ENCODE data around the gene TMEM183A.

TMEM183A gene

GRCh38 chr1:203048555-203049051, 41.4 kb downstream of the TMEM183A start:
- no peak for DNase-seq

GRCh38 chr1:203049077-203049476, 41.9 kb downstream of the TMEM183A start:
- DNase-seq, result no peak

DNA sequence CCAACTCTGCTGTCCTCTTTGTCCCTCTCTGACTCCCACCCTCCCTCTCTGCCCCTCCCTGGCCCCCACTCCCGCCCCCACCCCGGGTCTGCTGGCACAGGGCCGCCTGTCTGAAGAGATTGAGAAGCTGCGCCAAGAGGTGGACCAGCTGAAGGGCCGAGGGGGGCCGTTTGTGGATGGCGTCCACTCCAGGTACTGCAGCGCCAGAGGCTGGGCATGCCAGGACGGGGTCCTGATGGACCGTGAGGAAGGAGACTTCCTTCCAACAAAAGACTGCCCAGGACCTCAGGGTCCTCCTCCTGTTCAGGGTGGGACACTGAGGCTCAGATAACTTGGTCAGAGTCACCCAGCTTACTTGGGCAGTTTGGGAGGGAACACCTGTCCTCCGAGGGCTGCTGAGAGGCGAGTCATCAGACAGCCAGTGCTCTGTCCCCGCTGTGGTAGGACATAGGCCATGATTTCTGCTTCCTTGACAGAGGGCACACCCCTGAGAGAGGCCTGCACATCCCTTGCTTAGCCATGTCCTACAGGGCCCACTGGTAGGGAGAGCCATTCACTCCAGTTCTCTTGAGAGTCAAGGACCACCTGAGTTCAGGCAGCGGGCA, 42.5 kb downstream of the TMEM183A start:
- DNase-seq, result no peak

GRCh38 chr1:203050826-203051225, 43.7 kb downstream of the TMEM183A start:
- no peak for DNase-seq

- DNase-seq, result no peak
Observed at GRCh38 chr1:203051841-203052324, 44.7 kb downstream of the TMEM183A start.

DNA sequence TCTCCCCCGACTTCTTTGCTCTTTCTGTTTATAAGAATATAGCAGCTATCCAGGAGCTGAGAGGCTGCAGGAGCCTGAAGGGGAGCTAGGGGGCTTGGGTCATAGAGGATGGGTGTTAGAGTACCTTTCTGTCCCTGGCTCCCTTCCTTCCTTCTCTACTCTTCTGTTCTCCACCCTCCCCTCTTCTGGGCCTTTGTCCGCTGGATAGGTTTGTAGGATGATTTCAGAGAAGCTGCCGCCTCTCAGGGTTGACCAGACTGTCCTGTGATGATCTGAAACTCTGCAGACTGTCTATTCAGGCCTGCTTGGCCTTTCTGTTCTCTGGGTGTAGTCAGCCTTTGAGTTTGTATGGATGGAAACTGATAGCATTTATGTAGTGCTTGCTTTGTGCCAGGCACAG, 45.4 kb downstream of the TMEM183A start:
- no peak for DNase-seq

DNA sequence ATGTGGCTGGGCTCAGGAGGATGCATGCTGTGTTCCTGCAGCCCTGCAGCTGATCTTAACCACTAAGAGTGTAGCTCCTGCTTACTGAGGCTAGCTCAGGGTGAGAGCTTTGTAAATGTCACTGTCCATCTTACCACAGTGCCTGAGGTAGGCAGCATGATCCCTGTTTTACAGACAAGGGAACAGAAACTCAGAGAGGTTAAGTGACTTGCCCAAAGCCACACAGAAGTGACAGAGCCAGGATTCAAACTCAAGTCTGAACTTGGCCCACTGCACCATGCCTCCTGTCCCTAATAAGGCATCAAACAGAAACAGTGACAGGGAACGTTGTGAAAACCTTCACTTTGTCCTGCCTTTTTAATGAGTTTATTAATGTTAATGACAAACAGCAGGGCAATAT, 47.0 kb downstream of the TMEM183A start:
- no peak for DNase-seq

GRCh38 chr1:203054642-203055041, 47.5 kb downstream of the TMEM183A start:
- no peak for DNase-seq

- no peak for DNase-seq
Observed at GRCh38 chr1:203055161-203055799, 48.1 kb downstream of the TMEM183A start.

- no peak for DNase-seq
Observed at GRCh38 chr1:203056012-203056411, 48.8 kb downstream of the TMEM183A start.

- no peak for DNase-seq
Observed at GRCh38 chr1:203056516-203056915, 49.3 kb downstream of the TMEM183A start.

- no peak for DNase-seq
Observed at GRCh38 chr1:203057911-203058675, 50.9 kb downstream of the TMEM183A start.

DNA sequence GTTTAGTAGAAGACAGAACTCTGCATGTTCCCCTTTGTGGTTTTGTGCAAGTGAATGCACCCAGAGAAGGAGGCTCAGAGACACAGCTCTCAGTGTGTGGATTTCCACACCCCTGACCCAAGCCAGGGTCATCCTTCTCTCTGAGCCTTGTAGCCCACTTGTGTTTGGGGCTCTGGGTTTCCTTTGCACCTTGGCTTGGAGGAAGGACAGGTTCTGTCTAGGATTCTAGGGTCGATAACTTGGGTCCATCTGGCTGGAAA, 51.4 kb downstream of the TMEM183A start:
- DNase-seq, result no peak

GRCh38 chr1:203059485-203059884, 52.3 kb downstream of the TMEM183A start:
- DNase-seq, result no peak

- no peak for DNase-seq
Observed at GRCh38 chr1:203060115-203060514, 52.9 kb downstream of the TMEM183A start.

- no peak for DNase-seq
Observed at GRCh38 chr1:203063287-203063686, 56.1 kb downstream of the TMEM183A start.

GRCh38 chr1:203065191-203065590, 58.0 kb downstream of the TMEM183A start:
- DNase-seq, result no peak

DNA sequence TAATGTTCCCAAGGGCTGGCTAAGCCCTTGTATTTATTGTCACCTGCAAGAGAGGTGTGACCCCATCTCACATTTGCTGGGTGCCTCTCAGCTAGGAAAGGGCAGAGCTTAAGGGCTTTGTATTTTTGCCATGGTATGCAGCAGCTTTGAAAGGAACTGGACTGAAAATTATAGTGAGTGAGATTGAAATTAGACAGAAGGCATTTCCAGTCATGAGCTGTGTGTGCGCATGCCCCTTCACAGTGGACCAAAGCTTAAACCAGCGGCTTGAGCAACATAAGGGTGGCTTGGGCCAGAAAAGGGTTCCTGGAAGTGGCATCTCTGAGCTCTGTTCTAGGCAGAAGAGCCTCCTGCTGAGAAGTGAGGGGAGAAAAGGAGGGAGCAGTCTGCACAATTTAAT, 58.8 kb downstream of the TMEM183A start:
- DNase-seq, result no peak

DNA sequence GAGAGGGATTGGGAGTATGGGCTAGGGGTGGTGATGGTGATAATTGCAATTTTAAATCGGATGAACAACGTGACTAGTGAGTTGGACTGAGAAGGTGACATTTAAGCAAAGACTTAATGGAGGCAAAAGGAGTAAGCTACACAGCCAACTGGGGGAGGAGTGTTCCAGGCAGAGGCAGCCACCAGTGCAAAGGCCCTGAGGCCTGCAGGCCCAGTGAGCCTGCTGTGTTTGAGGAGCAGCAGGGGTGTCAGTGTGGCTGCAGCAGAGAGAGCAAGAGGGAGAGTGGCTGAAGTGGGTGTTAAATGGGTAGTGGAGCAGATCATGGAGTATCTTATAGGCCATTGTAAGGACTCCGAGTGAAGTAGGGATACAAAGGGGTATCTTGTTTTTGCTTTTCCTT, 59.8 kb downstream of the TMEM183A start:
- no peak for DNase-seq

DNA sequence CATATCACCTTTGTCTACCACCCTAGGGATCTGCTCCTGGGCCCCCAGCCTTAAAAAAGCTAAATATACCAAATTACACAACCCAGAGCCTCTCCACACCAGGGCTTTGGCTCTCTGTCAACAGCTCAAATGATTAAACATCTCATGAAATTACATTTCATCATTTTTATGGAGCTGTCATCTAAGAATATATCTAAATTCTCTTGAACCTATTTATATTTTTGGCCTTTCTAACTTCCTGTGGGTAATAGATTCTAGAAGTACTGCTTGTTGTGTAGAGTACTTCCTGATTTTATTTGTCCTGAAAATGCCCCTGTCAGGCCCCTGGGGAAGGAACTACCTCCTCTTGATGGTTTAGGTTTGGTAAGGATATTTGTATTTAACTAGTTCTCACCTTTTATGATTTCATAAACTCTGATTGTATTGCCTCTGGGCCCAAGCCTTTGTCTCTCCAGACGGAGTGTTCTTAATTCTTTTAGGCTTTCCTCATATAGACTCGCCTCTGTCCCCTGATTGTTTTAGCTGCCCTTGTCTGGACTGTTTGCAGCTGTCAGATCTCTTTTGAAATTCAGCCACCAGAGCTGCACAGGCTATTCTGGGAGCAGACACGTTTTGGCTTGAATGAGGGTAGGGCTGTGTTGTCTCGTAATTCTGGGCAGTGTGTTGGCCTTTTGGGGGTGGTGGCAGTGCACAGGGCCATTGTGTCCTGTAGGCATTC, 62.0 kb downstream of the TMEM183A start:
- no peak for DNase-seq

- DNase-seq, result no peak
Observed at GRCh38 chr1:203072002-203072602, 64.9 kb downstream of the TMEM183A start.

GRCh38 chr1:203072911-203073310, 65.7 kb downstream of the TMEM183A start:
- no peak for DNase-seq

DNA sequence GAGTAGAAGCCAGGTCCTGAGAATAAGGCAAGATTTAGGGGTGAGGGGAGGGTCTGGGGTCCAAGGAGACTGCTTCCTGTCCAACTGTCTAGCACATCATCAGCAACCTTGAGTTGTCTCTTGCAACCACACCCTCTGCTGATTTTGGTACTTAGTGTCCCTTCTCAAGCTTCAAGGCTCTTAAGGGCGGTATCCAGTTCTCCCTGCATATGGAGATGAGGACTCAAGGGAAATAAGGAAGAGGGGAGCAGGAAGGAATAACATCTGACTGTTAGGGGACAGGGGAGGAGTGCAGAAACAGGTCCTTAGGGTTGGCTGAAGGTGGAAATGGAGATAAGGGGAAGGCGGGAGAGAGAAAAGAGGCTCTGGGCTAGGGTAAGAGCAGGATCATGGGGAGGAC, 66.3 kb downstream of the TMEM183A start:
- no peak for DNase-seq

All from stimulated activated CD4-positive, alpha-beta T cell treated with anti-CD3 and anti-CD28 coated beads, Interleukin-4, amount 100 ng/mL, for 24 hours (primary cell).